ENCODE data around the gene L3MBTL4.

L3MBTL4 gene

DNA sequence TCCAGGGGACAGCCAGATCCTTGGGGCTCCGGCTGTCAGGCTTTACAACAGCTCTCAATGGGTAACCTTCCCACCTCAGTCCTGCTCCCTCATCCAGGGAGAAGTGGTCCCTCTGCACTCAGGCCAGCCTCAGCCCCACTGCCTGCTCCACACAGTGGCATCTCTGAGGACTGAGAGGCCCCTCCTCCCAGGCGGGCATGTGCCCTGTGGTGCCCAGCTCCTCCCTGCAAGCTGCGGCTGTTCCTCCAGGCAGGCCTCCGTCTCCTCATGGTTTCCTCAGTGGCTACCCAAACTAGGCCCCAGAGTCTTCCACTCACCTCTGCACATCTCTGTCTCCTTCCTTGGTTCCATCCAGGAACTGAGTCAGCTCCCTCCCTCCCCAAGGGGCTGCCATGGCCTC is 437.7 kb downstream of the L3MBTL4 start:
- DNase-seq, result no peak

GRCh38 chr18:5975111-5976002 is 439.4 kb downstream of the L3MBTL4 start:
- DNase-seq, result no peak

DNA sequence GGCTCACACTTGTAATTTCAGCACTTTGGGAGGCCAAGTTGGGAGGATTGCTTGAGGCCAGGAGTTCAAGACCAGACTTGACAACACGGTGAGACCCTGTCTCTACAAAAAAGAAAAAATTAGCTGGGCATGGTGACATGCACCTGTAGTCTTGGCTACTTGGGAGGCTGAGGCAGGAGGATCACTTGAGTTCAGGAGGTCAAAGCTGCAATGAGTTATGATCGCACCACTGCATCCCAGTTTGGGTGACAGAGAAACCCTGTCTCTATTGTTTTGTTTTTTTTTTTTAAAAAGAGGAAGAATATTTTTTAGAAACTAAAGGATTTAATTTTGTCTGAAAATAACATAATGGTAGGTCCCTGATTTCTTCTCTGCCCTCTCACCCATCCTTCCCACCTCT is 440.0 kb downstream of the L3MBTL4 start:
- DNase-seq, result no peak

DNA sequence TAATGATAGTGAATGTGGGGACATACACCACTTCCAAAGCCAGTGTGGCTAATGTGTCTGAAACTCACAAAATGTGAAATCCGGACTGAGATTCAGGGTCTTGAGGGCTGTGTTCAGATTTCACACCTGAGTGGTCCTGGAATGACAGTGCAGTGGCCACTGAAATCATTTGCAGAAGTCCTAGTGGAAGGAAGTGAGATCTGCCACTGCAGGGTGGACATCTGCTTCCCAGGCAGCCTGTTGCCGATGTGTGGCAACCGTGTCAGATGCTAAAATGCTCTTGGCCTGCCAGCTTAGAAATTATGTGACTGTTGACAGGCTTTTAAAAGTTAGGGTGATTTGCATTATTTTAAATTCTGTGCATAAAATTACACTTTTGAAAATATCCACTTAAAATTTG is 441.6 kb downstream of the L3MBTL4 start:
- DNase-seq, result no peak

DNA sequence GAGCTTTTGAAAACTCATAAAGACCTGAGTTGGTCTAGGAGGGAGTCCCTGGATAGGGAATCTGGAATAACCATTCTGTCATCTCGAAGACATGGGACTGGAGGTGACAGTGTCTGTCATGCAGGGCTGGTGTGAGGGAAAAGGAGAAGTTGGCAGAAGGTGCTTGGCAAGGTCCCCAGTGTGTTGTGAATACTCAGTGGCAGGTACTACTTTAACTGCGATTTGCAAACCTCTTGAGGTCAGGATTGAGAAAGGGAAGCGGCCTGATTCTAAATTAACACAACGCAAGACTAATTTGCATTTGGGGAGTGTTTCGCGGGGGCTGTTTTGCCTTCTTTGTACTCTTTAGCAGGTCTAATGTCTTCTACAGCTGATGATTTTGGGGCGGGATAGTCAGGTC is 442.4 kb downstream of the L3MBTL4 start:
- DNase-seq, result no peak

- DNase-seq, result no peak
Measured at GRCh38 chr18:5969989-5970403, 444.7 kb downstream of the L3MBTL4 start.

GRCh38 chr18:5969355-5969988 is 445.2 kb downstream of the L3MBTL4 start:
- no peak for DNase-seq

DNA sequence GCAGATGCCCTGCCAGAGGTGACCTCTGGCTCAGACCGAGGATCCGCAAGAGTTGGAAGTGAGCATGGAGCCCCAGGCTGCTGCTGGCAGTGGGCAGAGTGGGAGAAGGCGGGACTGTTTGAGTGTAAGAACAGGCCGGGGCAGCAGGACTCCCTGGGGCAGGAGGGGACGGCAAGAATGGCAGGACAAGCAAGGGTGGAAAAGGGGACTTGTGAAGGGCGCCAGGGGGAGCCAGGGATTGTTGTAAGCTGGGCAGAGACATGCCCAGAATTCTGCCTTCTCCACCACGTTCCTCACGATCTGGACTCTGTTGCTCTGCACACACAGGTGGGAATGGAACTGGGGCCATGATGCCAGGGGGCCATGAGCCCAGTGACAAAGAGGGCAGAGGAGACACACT is 447.0 kb downstream of the L3MBTL4 start:
- no peak for DNase-seq

- DNase-seq, result no peak
Measured at GRCh38 chr18:5967007-5967406, 447.7 kb downstream of the L3MBTL4 start.

DNA sequence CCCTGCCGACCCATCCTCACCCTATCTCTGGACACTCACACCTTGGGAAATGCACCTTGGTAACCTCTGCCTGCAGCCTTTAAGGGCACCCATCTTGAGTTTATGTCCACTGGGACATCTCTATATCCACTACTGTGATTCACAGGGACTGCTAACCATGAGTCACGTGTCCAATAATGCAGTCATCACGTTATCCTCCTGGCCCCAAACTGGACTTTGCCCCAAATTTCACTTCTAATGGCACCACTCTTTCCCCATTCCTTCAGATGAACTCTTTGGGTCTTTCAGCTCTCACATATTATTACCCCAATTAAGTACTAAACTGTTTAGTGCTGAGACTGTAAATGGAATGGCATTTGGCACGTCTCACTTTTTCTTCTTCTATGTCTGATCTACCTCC is 448.2 kb downstream of the L3MBTL4 start:
- no peak for DNase-seq

- no peak for DNase-seq
Measured at GRCh38 chr18:5964996-5965395, 449.7 kb downstream of the L3MBTL4 start.

GRCh38 chr18:5964596-5964995 is 450.1 kb downstream of the L3MBTL4 start:
- DNase-seq, result no peak

GRCh38 chr18:5964108-5964507 is 450.6 kb downstream of the L3MBTL4 start:
- DNase-seq, result no peak

- no peak for DNase-seq
Measured at GRCh38 chr18:5963267-5963666, 451.4 kb downstream of the L3MBTL4 start.

DNA sequence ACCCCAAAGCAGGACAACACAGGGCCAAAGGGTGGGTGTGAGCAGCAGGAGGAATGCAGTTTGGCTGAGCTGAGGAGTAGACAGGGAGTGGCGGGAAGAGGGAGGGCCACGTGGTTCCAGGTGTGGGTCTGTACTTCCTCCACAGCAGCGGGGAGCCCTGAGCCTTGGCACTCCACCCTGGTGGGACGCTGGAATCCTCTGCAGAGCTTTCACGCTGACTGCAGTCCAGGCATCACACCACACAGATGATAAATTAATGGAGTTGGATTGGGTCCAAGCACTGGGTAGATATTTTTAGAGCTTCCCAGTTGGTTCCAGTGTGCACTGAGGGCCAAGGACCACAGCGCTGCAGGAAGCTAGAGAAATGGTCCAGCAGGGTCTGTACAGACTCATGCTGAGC is 452.3 kb downstream of the L3MBTL4 start:
- DNase-seq, result no peak

DNA sequence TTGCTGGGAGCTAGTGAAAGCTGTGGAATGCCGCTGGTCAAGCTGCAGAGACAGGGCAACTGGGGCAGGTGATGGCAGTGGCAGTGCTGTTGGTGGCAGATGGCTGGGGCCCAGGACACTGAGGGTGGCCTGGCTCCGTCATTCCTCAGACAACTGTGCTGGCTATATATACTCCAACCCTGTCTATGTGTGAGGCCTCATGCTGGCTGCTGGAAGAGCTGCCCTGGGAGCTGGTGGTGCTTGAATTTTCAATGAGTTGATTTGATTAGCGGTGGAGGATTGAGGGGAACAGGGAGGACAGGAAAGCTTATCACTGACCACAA is 452.9 kb downstream of the L3MBTL4 start:
- DNase-seq, result no peak

GRCh38 chr18:5961097-5961827 is 453.4 kb downstream of the L3MBTL4 start:
- no peak for DNase-seq

DNA sequence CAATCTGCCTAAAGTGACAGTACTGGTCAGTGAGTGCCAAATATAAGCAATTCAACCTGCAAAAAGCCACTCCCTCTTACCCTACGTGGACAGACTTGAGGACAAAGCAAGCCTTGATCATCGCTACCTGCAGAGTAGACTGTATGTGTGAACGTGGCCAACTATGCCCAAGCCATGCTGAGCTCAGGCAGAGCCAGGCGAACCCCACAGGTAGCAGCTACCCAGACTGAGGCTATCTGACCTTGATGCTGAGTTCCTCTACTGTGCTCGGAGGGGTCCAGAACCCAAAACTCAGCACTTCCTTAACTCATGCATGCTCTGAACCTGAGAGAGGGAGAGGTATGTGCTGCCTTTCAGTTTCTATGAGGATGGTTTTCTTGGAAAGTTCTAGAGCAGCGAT is 455.9 kb downstream of the L3MBTL4 start:
- no peak for DNase-seq

- DNase-seq, result no peak
Measured at GRCh38 chr18:5955861-5956260, 458.9 kb downstream of the L3MBTL4 start.

DNA sequence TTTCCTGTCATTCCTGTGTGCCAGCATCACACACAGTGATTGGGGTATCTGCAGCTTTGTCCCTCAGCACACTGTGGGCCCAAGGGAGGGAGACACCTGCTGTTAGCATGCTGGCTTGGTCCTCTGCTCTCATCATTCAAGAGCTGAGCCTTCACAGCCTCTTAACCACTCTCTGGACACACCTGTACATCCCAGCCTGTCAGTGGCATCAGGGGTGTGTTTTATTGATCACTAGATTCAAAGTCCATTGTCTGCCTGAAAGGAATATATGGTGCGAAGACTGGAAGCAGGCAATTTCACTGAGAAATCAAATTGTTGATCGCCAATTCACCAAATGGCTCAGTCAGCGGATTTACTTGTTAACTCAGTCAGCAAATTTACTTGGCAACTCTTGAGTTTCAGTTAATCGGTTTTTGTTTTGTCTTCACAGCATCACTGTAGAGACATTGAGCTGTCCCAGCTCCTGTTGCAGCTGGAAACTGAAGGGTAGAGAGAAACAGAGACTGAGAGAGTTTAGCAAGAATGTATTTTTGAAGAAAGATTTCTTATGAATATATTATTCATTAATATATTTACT is 463.1 kb downstream of the L3MBTL4 start:
- DNase-seq, result no peak

DNA sequence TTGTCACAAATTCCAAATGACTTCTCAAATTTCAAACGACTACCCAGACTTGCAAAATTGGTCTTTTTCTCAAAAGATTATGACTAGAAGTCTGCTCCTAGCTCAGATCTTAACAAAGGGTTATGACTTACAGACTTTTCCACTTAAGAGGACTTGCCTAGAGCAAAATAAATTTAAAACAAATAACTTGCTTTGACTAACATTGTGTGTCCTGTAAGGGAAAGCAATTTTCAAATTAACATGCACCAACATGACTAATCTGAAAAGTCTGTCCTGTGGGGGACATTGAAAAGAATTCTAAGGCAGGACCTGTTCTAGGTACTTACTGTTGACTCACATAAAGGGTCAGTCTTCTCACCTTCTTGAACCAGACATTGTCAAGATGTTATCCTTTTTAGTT is 465.9 kb downstream of the L3MBTL4 start:
- no peak for DNase-seq

DNA sequence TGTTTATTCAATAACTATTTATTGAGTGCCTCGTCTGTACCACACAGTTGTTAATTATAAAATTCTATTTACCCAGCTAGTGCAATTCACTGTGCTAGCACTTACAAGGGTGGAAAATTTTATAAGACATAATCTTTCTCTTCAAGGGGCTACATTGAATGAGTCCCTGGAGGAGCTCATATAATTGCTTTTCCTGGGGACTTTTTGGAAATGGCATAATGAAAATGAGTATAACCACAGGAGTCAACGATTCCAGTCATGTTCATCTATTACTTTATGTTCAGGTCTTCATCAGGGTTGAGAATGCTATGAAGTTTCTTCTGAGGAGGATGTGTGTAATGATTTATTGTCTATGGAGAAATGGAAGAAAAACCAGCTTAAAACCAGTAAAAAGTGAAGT is 466.5 kb downstream of the L3MBTL4 start:
- DNase-seq, result no peak

GRCh38 chr18:5944448-5944847 is 470.3 kb downstream of the L3MBTL4 start:
- DNase-seq, result no peak

DNA sequence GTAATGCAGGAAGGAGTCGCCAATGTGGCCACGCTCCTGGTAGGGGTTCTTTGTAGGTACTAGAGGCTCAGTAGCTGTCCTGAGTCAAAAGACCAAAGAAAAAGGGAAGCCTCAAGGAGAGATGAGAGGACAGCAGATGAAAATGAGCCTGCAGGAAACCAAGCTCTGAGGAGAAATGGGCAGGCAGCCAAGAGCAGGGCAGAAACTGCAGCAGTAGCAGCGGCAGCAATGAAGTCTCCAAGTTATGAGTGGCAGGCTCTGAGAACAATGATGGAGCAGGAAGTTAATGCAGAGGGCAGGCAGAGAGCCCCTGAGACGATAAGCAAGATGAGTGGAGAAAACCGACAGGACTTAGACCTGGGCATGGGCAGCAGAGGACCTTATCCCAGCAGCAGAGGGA is 471.2 kb downstream of the L3MBTL4 start:
- no peak for DNase-seq
